Lung (tissue), 12 donors: ENCODE measurements around the gene TDP2. TPM values are rescaled to one million over a fixed set of nuclear protein-coding genes. Genes with fewer than 3 reads are reported as not detected.

Source experiments
- ATAC-seq: fragments of 200-7000 bp; cut with Tn5 transposase; one replicate; pipeline ENCODE4 v1.9.1; 2020; ENCODE audit warnings: moderate number of reproducible peaks; ENCODE audit not compliant: insufficient read depth, low FRiP score
- DNase-seq, 3 donors: peaks; one replicate each; pipeline ENCODE4 v3.0.0-alpha.2; 2013 to 2017
- H3K27ac ChIP-seq, 2 donors: one replicate each; pipeline ENCODE4 v1.5.1; 2013; ENCODE audit warnings: mild to moderate bottlenecking in 2 of 2, moderate library complexity in 2 of 2, control low read depth in 1 of 2, inconsistent platforms in 1 of 2, low read depth in 1 of 2, low read length in 1 of 2
- H3K27me3 ChIP-seq, 3 donors: one replicate each; pipeline ENCODE4 v1.5.1; 2013; ENCODE audit warnings: low read length in 2 of 3; ENCODE audit not compliant: control insufficient read depth in 3 of 3, insufficient read depth in 3 of 3
- H3K36me3 ChIP-seq, 4 donors: one replicate each; pipeline ENCODE4 v1.5.1; 2013; ENCODE audit warnings: low read length in 4 of 4, mild to moderate bottlenecking in 1 of 4, moderate library complexity in 1 of 4; ENCODE audit not compliant: control insufficient read depth in 4 of 4, insufficient read depth in 4 of 4
- H3K4me1 ChIP-seq, 5 donors: one replicate each; pipeline ENCODE4 v1.5.1; 2013; ENCODE audit warnings: low read length in 5 of 5, mild to moderate bottlenecking in 2 of 5, moderate library complexity in 1 of 5; ENCODE audit not compliant: control insufficient read depth in 5 of 5, insufficient read depth in 5 of 5
- H3K4me3 ChIP-seq: one replicate; pipeline ENCODE4 v1.5.1; 2013; ENCODE audit warnings: mild to moderate bottlenecking, control low read depth, moderate library complexity
- H3K9ac ChIP-seq, 2 donors: one replicate each; pipeline ENCODE4 v1.5.1; 2013; ENCODE audit warnings: low read length in 2 of 2, control low read depth in 1 of 2; ENCODE audit not compliant: insufficient read depth in 1 of 2
- H3K9me3 ChIP-seq, 4 donors: one replicate each; pipeline ENCODE4 v1.5.1; 2013; ENCODE audit warnings: low read length in 3 of 4, mild to moderate bottlenecking in 1 of 4, moderate library complexity in 1 of 4; ENCODE audit not compliant: control insufficient read depth in 4 of 4, insufficient read depth in 3 of 4
- CTCF ChIP-seq: IDR thresholded peaks from 2 replicates; pipeline ENCODE4 v1.5.1; 2012; ENCODE audit warnings: mild to moderate bottlenecking; ENCODE audit errors: control extremely low read depth, extremely low read depth
- WGBS, 2 donors: extraction: QIAGEN DNeasy Blood & Tissue Kit; methylation state at CpG; one replicate each; pipeline ENCODE4 v1.1.7; 2013; 5-methylcytosine and 5-hydroxymethylcytosine counted together
- polyA plus RNA-seq, 2 donors: library from polyadenylated mRNA; stranded (reverse); fragments of 200-250 nt; gene quantifications; one replicate each; pipeline ENCODE4 v1.2.1, GENCODE V29; 2013
- total RNA-seq, 2 donors: library from RNA; depleted of rRNA in 1 of 2; stranded (reverse); fragments of >200 nt in 1 of 2; gene quantifications; one replicate each; pipeline ENCODE4 v1.2.1, GENCODE V29; 2014 to 2021
- donor health status: control.
- donor health status: control.
- donor health status: Bipolar disorder and iron deficiency.
- donor health status: healthy.
- donor health status: DM: yes; HTN: yes; CAD: no.

Gene TDP2
- total and polyA plus RNA-seq, 4 donors, result 36.8 to 56.8 (median 41.8) TPM

GRCh38 chr6:24691550-24691949 lies 24.9 kb upstream of the TDP2 start:
- ATAC-seq (no peak), DNase-seq (no peak)
- Histone ChIP-seq H3K4me3 (no peak overlapping the region), H3K9me3 (no peaks in the 10 kb centered on the region), H3K27ac (no peak overlapping the region), H3K36me3 (peaks cover 0 to 3% (median 1%) of the 10 kb centered on the region in 4 donors), H3K9ac (no peak overlapping the region), H3K4me1 (peaks cover 0 to 7% (median 0%) of the 10 kb centered on the region in 5 donors), H3K27me3 (no peaks in the 10 kb centered on the region)
- no peak for TF ChIP-seq CTCF
- 93 to 94% methylated on average over 3 of the region's 3 CpGs for WGBS, 2 donors

GRCh38 chr6:24690593-24690992 lies 23.9 kb upstream of the TDP2 start:
- Histone ChIP-seq H3K27me3 (no peaks in the 10 kb centered on the region), H3K36me3 (peaks cover 0 to 4% (median 1%) of the 10 kb centered on the region in 4 donors), H3K9me3 (no peaks in the 10 kb centered on the region), H3K27ac (no peak overlapping the region), H3K9ac (no peak overlapping the region), H3K4me1 (peaks cover 0 to 7% (median 0%) of the 10 kb centered on the region in 5 donors), H3K4me3 (no peak overlapping the region)
- 88 to 92% methylated on average over 1 of the region's 1 CpG for WGBS, 2 donors
- DNase-seq (no peak), ATAC-seq (no peak)
- no peak for TF ChIP-seq CTCF

- TF ChIP-seq CTCF, result no peak
- H3K27me3 ChIP-seq, result no peaks in the 10 kb centered on the region
- 94% methylated on average over 2 of the region's 2 CpGs for WGBS, 2 donors
- peaks cover 0 to 7% (median 0%) of the 10 kb centered on the region in 5 donors for H3K4me1 ChIP-seq
- ATAC-seq (no peak), DNase-seq (no peak)
- no peak overlapping the region for H3K9ac ChIP-seq
- no peaks in the 10 kb centered on the region for H3K9me3 ChIP-seq
- H3K36me3 ChIP-seq, result peaks cover 0 to 5% (median 1%) of the 10 kb centered on the region in 4 donors
- no peak overlapping the region for H3K27ac ChIP-seq
- H3K4me3 ChIP-seq, result no peak overlapping the region
Observed at GRCh38 chr6:24689964-24690363, 23.3 kb upstream of the TDP2 start.

GRCh38 chr6:24686946-24687345 lies 20.2 kb upstream of the TDP2 start:
- Histone ChIP-seq H3K36me3 (peaks cover 0 to 5% (median 1%) of the 10 kb centered on the region in 4 donors), H3K9ac (no peak overlapping the region), H3K27me3 (no peaks in the 10 kb centered on the region), H3K9me3 (no peaks in the 10 kb centered on the region), H3K27ac (no peak overlapping the region), H3K4me1 (peaks cover 0 to 5% (median 0%) of the 10 kb centered on the region in 5 donors), H3K4me3 (no peak overlapping the region)
- WGBS, 2 donors, result 42 to 76% methylated on average over 4 of the region's 4 CpGs
- no peak for TF ChIP-seq CTCF
- ATAC-seq, result no peak
- no peak for DNase-seq
